Hepatocyte (in vitro differentiated cells): ENCODE results near the gene MAP3K2. TPM values are rescaled to one million over a fixed set of nuclear protein-coding genes. Genes with fewer than 3 reads are reported as not detected.

ENCODE experiments used
- DNase-seq: peaks from one replicate; pipeline ENCODE4 v3.0.0-alpha.2; 2016; ENCODE audit warnings: low spot score
- H2AFZ ChIP-seq: fragments of 200-600 bp; sonication (generic); 2 replicates; pipeline ENCODE4 v1.6.0; 2016; ENCODE audit warnings: antibody characterized with exemption, mild to moderate bottlenecking
- H3K27ac ChIP-seq: fragments of 200-600 bp; sonication (generic); 2 replicates; pipeline ENCODE4 v1.5.1; 2016; ENCODE audit warnings: mild to moderate bottlenecking
- H3K27me3 ChIP-seq: fragments of 200-600 bp; sonication (generic); 2 replicates; pipeline ENCODE4 v1.6.1; 2016
- H3K36me3 ChIP-seq: fragments of 200-600 bp; sonication (generic); replicated peaks from 2 replicates; pipeline ENCODE4 v1.5.1; 2016; ENCODE audit warnings: low read depth; ENCODE audit not compliant: insufficient read depth
- H3K4me1 ChIP-seq: fragments of 200-600 bp; sonication (generic); 2 replicates; pipeline ENCODE4 v1.5.1; 2016; ENCODE audit warnings: mild to moderate bottlenecking, moderate library complexity; ENCODE audit not compliant: insufficient read depth
- H3K4me2 ChIP-seq: fragments of 200-600 bp; sonication (generic); 2 replicates; pipeline ENCODE4 v1.6.0; 2016
- H3K4me3 ChIP-seq: fragments of 200-600 bp; sonication (generic); 2 replicates; pipeline ENCODE4 v1.5.1; 2016; ENCODE audit warnings: mild to moderate bottlenecking
- H3K79me2 ChIP-seq: fragments of 200-600 bp; sonication (generic); 2 replicates; pipeline ENCODE4 v1.6.0; 2017; ENCODE audit warnings: mild to moderate bottlenecking
- H3K9me2 ChIP-seq: fragments of 200-600 bp; sonication (generic); replicated peaks from 2 replicates; pipeline ENCODE4 v1.6.0; 2017; ENCODE audit warnings: mild to moderate bottlenecking; ENCODE audit not compliant: insufficient read depth
- H3K9me3 ChIP-seq: fragments of 200-600 bp; sonication (generic); 2 replicates; pipeline ENCODE4 v1.5.1; 2016; ENCODE audit warnings: low read depth, mild to moderate bottlenecking
- H4K20me1 ChIP-seq: fragments of 200-600 bp; sonication (generic); 2 replicates; pipeline ENCODE4 v1.6.0; 2016; ENCODE audit warnings: mild to moderate bottlenecking; ENCODE audit not compliant: insufficient read depth, poor library complexity, severe bottlenecking
- EZH2 ChIP-seq: fragments of 200-600 bp; sonication (generic); IDR thresholded peaks from 2 replicates; pipeline ENCODE4 v1.6.1; 2016; ENCODE audit warnings: antibody characterized with exemption, mild to moderate bottlenecking, borderline replicate concordance
- EZH2phosphoT487 ChIP-seq: fragments of 200-600 bp; sonication (generic); IDR thresholded peaks from one replicate; pipeline ENCODE4 v1.6.1; 2018; ENCODE audit warnings: antibody characterized with exemption, mild to moderate bottlenecking, low read depth, moderate library complexity; ENCODE audit not compliant: unreplicated experiment, severe bottlenecking
- WGBS: methylation state at CpG from one replicate; pipeline ENCODE4 v1.1.6; 2016; ENCODE audit warnings: low lambda C conversion rate; ENCODE audit errors: missing lambda C conversion rate; 5-methylcytosine and 5-hydroxymethylcytosine counted together
- polyA plus RNA-seq: library from polyadenylated mRNA; unstranded; fragments of >200 nt; fragmentation: Nextera tagmentation; extraction: Ambion mirVana; gene quantifications from 2 replicates; pipeline ENCODE4 v1.2.1, GENCODE V29; 2016
- total RNA-seq: library from RNA; depleted of rRNA; stranded (reverse); fragments of >200 nt; gene quantifications from 2 replicates; pipeline ENCODE4 v1.2.3, GENCODE V29; 2014
- TF ChIP-seq, protein P1 (sequence below): fragments of 200-600 bp; sonication (generic); IDR thresholded peaks from 2 replicates; pipeline ENCODE4 v1.5.1; 2016; ENCODE audit warnings: antibody characterized with exemption, mild to moderate bottlenecking; ENCODE audit not compliant: poor library complexity

Gene MAP3K2
- total and polyA plus RNA-seq, 2 experiments from 2014 or later: 28.5 to 52.5 TPM

DNA sequence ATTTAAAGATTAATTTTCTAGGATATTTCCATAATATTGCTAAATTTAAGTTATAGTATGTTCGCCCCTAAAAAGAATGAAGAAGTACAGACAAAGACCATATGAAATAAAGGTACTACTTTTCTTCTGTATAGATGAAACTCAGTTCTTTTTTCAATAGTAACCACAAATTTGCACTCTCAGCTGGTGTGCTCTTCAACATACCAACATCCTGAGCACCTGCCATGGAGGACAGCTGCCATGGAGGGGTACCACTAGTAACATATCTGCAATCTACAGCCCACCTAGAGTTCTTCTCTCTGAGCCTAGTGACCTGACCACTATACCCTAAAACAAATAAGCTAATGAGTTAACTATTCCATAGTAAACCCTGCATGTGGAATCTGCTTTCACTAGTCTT is 57.0 kb downstream of the MAP3K2 start:
- 89% methylated on average over 1 of the region's 1 CpG for WGBS
- Histone ChIP-seq H3K4me1 (no peaks in the 10 kb centered on the region), H3K4me3 (no peak overlapping the region), H3K9me2 (no peaks in the 10 kb centered on the region), H3K27ac (no peak overlapping the region), H3K36me3 (no peaks in the 10 kb centered on the region), H3K4me2 (no peak overlapping the region), H2AFZ (no peak overlapping the region), H3K79me2 (no peaks in the 10 kb centered on the region), H3K9me3 (no peaks in the 10 kb centered on the region), H3K27me3 (no peaks in the 10 kb centered on the region), H4K20me1 (no peaks in the 10 kb centered on the region)
- TF ChIP-seq EZH2 (no peak), EZH2phosphoT487 (no peak)
- TF ChIP-seq, protein P1, sequence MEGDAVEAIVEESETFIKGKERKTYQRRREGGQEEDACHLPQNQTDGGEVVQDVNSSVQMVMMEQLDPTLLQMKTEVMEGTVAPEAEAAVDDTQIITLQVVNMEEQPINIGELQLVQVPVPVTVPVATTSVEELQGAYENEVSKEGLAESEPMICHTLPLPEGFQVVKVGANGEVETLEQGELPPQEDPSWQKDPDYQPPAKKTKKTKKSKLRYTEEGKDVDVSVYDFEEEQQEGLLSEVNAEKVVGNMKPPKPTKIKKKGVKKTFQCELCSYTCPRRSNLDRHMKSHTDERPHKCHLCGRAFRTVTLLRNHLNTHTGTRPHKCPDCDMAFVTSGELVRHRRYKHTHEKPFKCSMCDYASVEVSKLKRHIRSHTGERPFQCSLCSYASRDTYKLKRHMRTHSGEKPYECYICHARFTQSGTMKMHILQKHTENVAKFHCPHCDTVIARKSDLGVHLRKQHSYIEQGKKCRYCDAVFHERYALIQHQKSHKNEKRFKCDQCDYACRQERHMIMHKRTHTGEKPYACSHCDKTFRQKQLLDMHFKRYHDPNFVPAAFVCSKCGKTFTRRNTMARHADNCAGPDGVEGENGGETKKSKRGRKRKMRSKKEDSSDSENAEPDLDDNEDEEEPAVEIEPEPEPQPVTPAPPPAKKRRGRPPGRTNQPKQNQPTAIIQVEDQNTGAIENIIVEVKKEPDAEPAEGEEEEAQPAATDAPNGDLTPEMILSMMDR: no peak
- no peak for DNase-seq

DNA sequence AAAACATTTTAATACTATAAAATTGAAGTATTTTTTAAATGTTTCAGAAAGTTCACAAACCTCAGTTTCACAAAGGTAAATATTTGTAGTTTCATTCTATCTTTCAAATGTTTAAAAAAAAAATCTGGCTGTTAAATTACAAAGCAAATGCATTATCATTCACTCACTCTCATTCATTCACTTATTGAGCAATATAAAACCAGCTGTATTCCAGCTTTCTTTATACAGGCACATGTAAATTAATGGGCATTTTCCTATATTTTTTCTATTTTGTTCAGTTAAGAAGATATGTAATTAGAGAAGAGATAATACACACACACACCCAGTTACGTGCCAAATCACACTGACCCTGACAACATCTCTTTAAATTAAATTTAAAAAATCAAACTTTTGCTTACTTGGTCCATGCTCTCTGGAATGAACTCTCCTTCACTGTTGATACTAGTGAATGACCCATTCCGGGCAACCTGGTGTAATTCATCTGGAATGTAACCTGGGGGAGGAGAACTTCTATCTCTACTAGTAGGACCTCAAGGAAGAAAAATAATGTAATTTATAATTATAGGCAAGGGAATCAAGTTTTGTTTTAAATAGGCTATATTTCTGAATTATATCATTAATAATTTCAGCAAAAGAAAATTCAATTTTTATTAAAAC is 61.4 kb downstream of the MAP3K2 start:
- H3K27ac ChIP-seq: no peak overlapping the region
- H3K9me3 ChIP-seq: no peaks in the 10 kb centered on the region
- TF ChIP-seq, protein P1: no peak
- TF ChIP-seq EZH2phosphoT487 (no peak), EZH2 (no peak)
- DNase-seq: no peak
- no peak overlapping the region for H2AFZ ChIP-seq
- no peak overlapping the region for H3K4me3 ChIP-seq
- H3K4me2 ChIP-seq: no peak overlapping the region
- H3K36me3 ChIP-seq: no peaks in the 10 kb centered on the region
- no peaks in the 10 kb centered on the region for H3K4me1 ChIP-seq
- no peaks in the 10 kb centered on the region for H3K9me2 ChIP-seq
- H3K27me3 ChIP-seq: no peaks in the 10 kb centered on the region
- H4K20me1 ChIP-seq: no peaks in the 10 kb centered on the region
- no peaks in the 10 kb centered on the region for H3K79me2 ChIP-seq
- WGBS: 83% methylated on average over 2 of the region's 2 CpGs

DNA sequence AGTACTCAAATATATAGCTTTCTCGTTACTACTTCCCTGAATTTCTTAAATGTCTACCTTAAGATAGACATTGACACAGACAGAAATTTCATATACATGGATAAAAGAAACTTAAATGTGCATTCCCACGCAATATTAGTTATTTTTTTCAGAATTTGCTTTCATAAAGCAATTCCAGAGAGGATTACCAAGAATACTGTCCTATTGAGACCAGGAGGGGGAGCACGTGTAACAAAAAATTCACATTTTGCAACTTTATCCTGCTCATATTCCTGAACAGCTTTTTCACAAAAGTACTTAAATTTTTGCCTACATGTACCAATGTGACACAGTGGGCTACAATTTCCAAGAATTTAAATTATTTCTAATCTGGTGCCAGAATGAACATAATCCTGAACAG is 63.1 kb downstream of the MAP3K2 start:
- 63% methylated on average over 3 of the region's 3 CpGs for WGBS
- no peaks in the 10 kb centered on the region for H3K9me2 ChIP-seq
- no peaks in the 10 kb centered on the region for H3K27me3 ChIP-seq
- peak; percentile 58 for DNase-seq
- H3K4me1 ChIP-seq: no peaks in the 10 kb centered on the region
- TF ChIP-seq EZH2phosphoT487 (no peak), EZH2 (no peak)
- TF ChIP-seq, protein P1: peak; percentile 72
- no peaks in the 10 kb centered on the region for H4K20me1 ChIP-seq
- H3K27ac ChIP-seq: no peak overlapping the region
- H3K9me3 ChIP-seq: no peaks in the 10 kb centered on the region
- no peak overlapping the region for H3K4me3 ChIP-seq
- H3K36me3 ChIP-seq: no peaks in the 10 kb centered on the region
- no peak overlapping the region for H3K4me2 ChIP-seq
- no peaks in the 10 kb centered on the region for H3K79me2 ChIP-seq
- no peak overlapping the region for H2AFZ ChIP-seq
